ENCODE results near the gene FAF2. TPM values are rescaled to one million over a fixed set of nuclear protein-coding genes. Genes with fewer than 3 reads are reported as not detected.

Gene FAF2
- total RNA-seq, 1 experiment from 2014 or later = 32.9 TPM

GRCh38 chr5:176415952-176416924 is 31.9 kb upstream of the FAF2 start, which contains the start of gene CLTB:
Gene CLTB (minus strand): TSS chr5:176416539. CDS start chr5:176416363, 176 bp downstream.
- H3K9me3 Mint-ChIP-seq = peaks cover 25% of the 10 kb centered on the region
- ChIA-PET POLR2A (interaction anchor here (0.7 to 1.1 kb wide), 4 partner anchors 24 to 121 kb away, joined by 3 to 8 read pairs (median 4); partner anchors contain the start of genes FAF2 and RNF44), CTCF (interaction anchor here (0.6 to 3.4 kb wide), 18 partner anchors 10 to 686 kb away, joined by 3 to 45 read pairs (median 4); partner anchors contain the start of genes EIF4E1B, FAF2, HIGD2A and NOP16)
- no peak for TF ChIP-seq PREB (CRISPR knock-in tag; IDR thresholded peaks at IDR 0.05; ENCODE audit: borderline replicate concordance)
- no peak for TF ChIP-seq GABPB1 (CRISPR knock-in tag; IDR thresholded peaks at IDR 0.05)
- no peak for TF ChIP-seq ZNF425 (CRISPR knock-in tag; conservative IDR thresholded peaks at IDR 0.05)
- TF ChIP-seq CREB1 (CRISPR knock-in tag; IDR thresholded peaks at IDR 0.05) = no peak
- TF ChIP-seq ZNF232 (CRISPR knock-in tag; IDR thresholded peaks at IDR 0.05) = no peak
- TF ChIP-seq USF1 (CRISPR knock-in tag; IDR thresholded peaks at IDR 0.05) = no peak
- TF ChIP-seq HMGXB4 (CRISPR knock-in tag; IDR thresholded peaks at IDR 0.05) = no peak; the same call in none of the 2 replicates
- no peak for TF ChIP-seq NFE2L1 (CRISPR knock-in tag; IDR thresholded peaks at IDR 0.05)
- peak; percentile 86 for TF ChIP-seq FOXP1 (CRISPR knock-in tag; IDR thresholded peaks at IDR 0.05; ENCODE audit: borderline replicate concordance)
- TF ChIP-seq FOXJ3 (CRISPR knock-in tag; IDR thresholded peaks at IDR 0.05; ENCODE audit: borderline replicate concordance) = no peak
- TF ChIP-seq MXD4 (CRISPR knock-in tag; IDR thresholded peaks at IDR 0.05; ENCODE audit: borderline replicate concordance) = no peak
- peak; percentile 79; the same call in 1 of the 2 replicates for TF ChIP-seq TEAD1 (CRISPR knock-in tag; IDR thresholded peaks at IDR 0.05)
- TF ChIP-seq TEAD4 (CRISPR knock-in tag; IDR thresholded peaks at IDR 0.05) = peak; percentile 17; the same call in 1 of the 2 replicates
- TF ChIP-seq CREM (CRISPR knock-in tag; IDR thresholded peaks at IDR 0.05) = peak; percentile 93
- TF ChIP-seq FOXP4 (CRISPR knock-in tag; IDR thresholded peaks at IDR 0.05) = 0 out of 2 replicates have a peak, but pooled peaks have one; percentile 20
- TF ChIP-seq EMX1 (CRISPR knock-in tag; IDR thresholded peaks at IDR 0.05) = no peak
- peak; percentile 98 for TF ChIP-seq SP1 (CRISPR knock-in tag; conservative IDR thresholded peaks at IDR 0.05)
- no peak for TF ChIP-seq PRRX2 (CRISPR knock-in tag; IDR thresholded peaks at IDR 0.05)
- TF ChIP-seq JUN (CRISPR knock-in tag; IDR thresholded peaks at IDR 0.05) = no peak
- TF ChIP-seq GRHL2 (CRISPR knock-in tag; IDR thresholded peaks at IDR 0.05; ENCODE audit: insufficient replicate concordance, severe bottlenecking) = no peak
- TF ChIP-seq RORB (CRISPR knock-in tag; IDR thresholded peaks at IDR 0.05) = no peak
- no peak for TF ChIP-seq NFYB (CRISPR knock-in tag; conservative IDR thresholded peaks at IDR 0.05; ENCODE audit: low read depth)
- TF ChIP-seq ESRRA (CRISPR knock-in tag; IDR thresholded peaks at IDR 0.05; ENCODE audit: borderline replicate concordance) = peak; percentile 38; the same call in 1 of the 2 replicates
- peak; percentile 50; the same call in 1 of the 2 replicates for TF ChIP-seq ZNF423 (CRISPR knock-in tag; IDR thresholded peaks at IDR 0.05)
- TF ChIP-seq MYBL2 (CRISPR knock-in tag; IDR thresholded peaks at IDR 0.05) = 0 out of 2 replicates have a peak, but pooled peaks have one; percentile 21
- TF ChIP-seq ZNF263 (CRISPR knock-in tag; IDR thresholded peaks at IDR 0.05; ENCODE audit: low read depth) = no peak; the same call in 1 of the 2 replicates
- peak; percentile 59; the same call in 1 of the 2 replicates for TF ChIP-seq ERG (CRISPR knock-in tag; IDR thresholded peaks at IDR 0.05)
- no peak for TF ChIP-seq ZNF396 (CRISPR knock-in tag; IDR thresholded peaks at IDR 0.05; ENCODE audit: borderline replicate concordance)

More at GRCh38 chr5:176415952-176416924, 31.9 kb upstream of the FAF2 start, which contains the start of gene CLTB:
- Mint-ChIP-seq H3K27ac (no peak within 1 kb of the TSS), H3K4me1 (peaks cover 6% of the 10 kb centered on the region; the same call in 1 of the 2 replicates), H3K36me3 (peaks cover 15% of the 10 kb centered on the region), H3K4me3 (peak within 1 kb of the TSS; percentile 58), H3K27me3 (ENCODE audit: low read depth) (peaks cover 39% of the 10 kb centered on the region)
- peak; percentile 90 for DNase-seq (ENCODE audit: low spot score)
- ATAC-seq = peak; percentile 97
